ENCODE measurements around the gene FGF12. TPM values are rescaled to one million over a fixed set of nuclear protein-coding genes. Genes with fewer than 3 reads are reported as not detected.

Gene FGF12
- total and polyA plus RNA-seq, 2 experiments from 2014 or later: 6.0 to 14.3 TPM

- Mint-ChIP-seq H3K4me1 (no peaks in the 10 kb centered on the region), H3K27ac (no peak overlapping the region), H3K36me3 (ENCODE audit: low read depth) (no peaks in the 10 kb centered on the region; the same call in 2 of the 3 replicates), H3K9me3 (no peaks in the 10 kb centered on the region; the same call in 1 of the 3 replicates), H3K27me3 (ENCODE audit: insufficient read depth, low read depth, poor library complexity) (peaks cover 2% of the 10 kb centered on the region), H3K4me3 (no peak overlapping the region)
- H3K27ac ChIP-seq (ENCODE audit: low read depth): no peak overlapping the region
- no peak for TF ChIP-seq CREB1 (CRISPR knock-in tag; IDR thresholded peaks at IDR 0.05; ENCODE audit: low read depth)
- TF ChIP-seq EZH2phosphoT487 (IDR thresholded peaks at IDR 0.05; ENCODE audit: unreplicated experiment): no peak
- TF ChIP-seq, protein P1, sequence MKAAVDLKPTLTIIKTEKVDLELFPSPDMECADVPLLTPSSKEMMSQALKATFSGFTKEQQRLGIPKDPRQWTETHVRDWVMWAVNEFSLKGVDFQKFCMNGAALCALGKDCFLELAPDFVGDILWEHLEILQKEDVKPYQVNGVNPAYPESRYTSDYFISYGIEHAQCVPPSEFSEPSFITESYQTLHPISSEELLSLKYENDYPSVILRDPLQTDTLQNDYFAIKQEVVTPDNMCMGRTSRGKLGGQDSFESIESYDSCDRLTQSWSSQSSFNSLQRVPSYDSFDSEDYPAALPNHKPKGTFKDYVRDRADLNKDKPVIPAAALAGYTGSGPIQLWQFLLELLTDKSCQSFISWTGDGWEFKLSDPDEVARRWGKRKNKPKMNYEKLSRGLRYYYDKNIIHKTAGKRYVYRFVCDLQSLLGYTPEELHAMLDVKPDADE (IDR thresholded peaks at IDR 0.05): no peak
- TF ChIP-seq, protein P2, sequence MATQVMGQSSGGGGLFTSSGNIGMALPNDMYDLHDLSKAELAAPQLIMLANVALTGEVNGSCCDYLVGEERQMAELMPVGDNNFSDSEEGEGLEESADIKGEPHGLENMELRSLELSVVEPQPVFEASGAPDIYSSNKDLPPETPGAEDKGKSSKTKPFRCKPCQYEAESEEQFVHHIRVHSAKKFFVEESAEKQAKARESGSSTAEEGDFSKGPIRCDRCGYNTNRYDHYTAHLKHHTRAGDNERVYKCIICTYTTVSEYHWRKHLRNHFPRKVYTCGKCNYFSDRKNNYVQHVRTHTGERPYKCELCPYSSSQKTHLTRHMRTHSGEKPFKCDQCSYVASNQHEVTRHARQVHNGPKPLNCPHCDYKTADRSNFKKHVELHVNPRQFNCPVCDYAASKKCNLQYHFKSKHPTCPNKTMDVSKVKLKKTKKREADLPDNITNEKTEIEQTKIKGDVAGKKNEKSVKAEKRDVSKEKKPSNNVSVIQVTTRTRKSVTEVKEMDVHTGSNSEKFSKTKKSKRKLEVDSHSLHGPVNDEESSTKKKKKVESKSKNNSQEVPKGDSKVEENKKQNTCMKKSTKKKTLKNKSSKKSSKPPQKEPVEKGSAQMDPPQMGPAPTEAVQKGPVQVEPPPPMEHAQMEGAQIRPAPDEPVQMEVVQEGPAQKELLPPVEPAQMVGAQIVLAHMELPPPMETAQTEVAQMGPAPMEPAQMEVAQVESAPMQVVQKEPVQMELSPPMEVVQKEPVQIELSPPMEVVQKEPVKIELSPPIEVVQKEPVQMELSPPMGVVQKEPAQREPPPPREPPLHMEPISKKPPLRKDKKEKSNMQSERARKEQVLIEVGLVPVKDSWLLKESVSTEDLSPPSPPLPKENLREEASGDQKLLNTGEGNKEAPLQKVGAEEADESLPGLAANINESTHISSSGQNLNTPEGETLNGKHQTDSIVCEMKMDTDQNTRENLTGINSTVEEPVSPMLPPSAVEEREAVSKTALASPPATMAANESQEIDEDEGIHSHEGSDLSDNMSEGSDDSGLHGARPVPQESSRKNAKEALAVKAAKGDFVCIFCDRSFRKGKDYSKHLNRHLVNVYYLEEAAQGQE (IDR thresholded peaks at IDR 0.05; ENCODE audit: unreplicated experiment): no peak
- no peak for TF ChIP-seq POLR2AphosphoS5 (IDR thresholded peaks at IDR 0.05; ENCODE audit: low read depth)
- ATAC-seq (no peak), DNase-seq (ENCODE audit: low spot score) (no peak)
- no peak overlapping the region for H3K4me3 ChIP-seq
- no peak overlapping the region for H3K4me2 ChIP-seq
- no peaks in the 10 kb centered on the region for H3K79me2 ChIP-seq (replicated peaks; ENCODE audit: insufficient read depth)
- H2AFZ ChIP-seq: no peak overlapping the region
- no peaks in the 10 kb centered on the region for H3K9me2 ChIP-seq (ENCODE audit: insufficient read depth)
- H3F3A ChIP-seq (replicated peaks; ENCODE audit: low read depth): no peaks in the 10 kb centered on the region
- H3K36me3 ChIP-seq (ENCODE audit: insufficient read depth): no peaks in the 10 kb centered on the region
- no peaks in the 10 kb centered on the region for H3K27me3 ChIP-seq (ENCODE audit: insufficient read depth)
- no peaks in the 10 kb centered on the region for H3K4me1 ChIP-seq (ENCODE audit: insufficient read depth)
- no peaks in the 10 kb centered on the region for H4K20me1 ChIP-seq (replicated peaks; ENCODE audit: insufficient read depth)
These were observed 148.6 kb downstream of the FGF12 start for GRCh38 chr3:192578729-192579128.

GRCh38 chr3:192577811-192578210, 149.5 kb downstream of the FGF12 start:
- Mint-ChIP-seq H3K36me3 (ENCODE audit: low read depth) (no peaks in the 10 kb centered on the region; the same call in 2 of the 3 replicates), H3K4me1 (no peaks in the 10 kb centered on the region), H3K9me3 (no peaks in the 10 kb centered on the region; the same call in 1 of the 3 replicates), H3K27ac (no peak overlapping the region), H3K27me3 (ENCODE audit: insufficient read depth, low read depth, poor library complexity) (peaks cover 2% of the 10 kb centered on the region), H3K4me3 (no peak overlapping the region)
- Histone ChIP-seq H3K4me3 (no peak overlapping the region), H3K27me3 (ENCODE audit: insufficient read depth) (no peaks in the 10 kb centered on the region), H3K79me2 (replicated peaks; ENCODE audit: insufficient read depth) (no peaks in the 10 kb centered on the region), H2AFZ (no peak overlapping the region), H3K4me2 (no peak overlapping the region), H3K4me1 (ENCODE audit: insufficient read depth) (no peaks in the 10 kb centered on the region), H3K9me2 (ENCODE audit: insufficient read depth) (no peaks in the 10 kb centered on the region), H3K27ac (ENCODE audit: low read depth) (no peak overlapping the region), H4K20me1 (replicated peaks; ENCODE audit: insufficient read depth) (no peaks in the 10 kb centered on the region), H3K36me3 (ENCODE audit: insufficient read depth) (no peaks in the 10 kb centered on the region), H3F3A (replicated peaks; ENCODE audit: low read depth) (no peaks in the 10 kb centered on the region)
- DNase-seq (ENCODE audit: low spot score) (no peak), ATAC-seq (no peak)
- TF ChIP-seq ZNF331 (CRISPR knock-in tag; IDR thresholded peaks at IDR 0.05; ENCODE audit: low read depth) (no peak), ZNF114 (CRISPR knock-in tag; IDR thresholded peaks at IDR 0.05) (no peak), EZH2 (IDR thresholded peaks at IDR 0.05; ENCODE audit: low read depth, unreplicated experiment) (no peak), POLR2AphosphoS5 (IDR thresholded peaks at IDR 0.05; ENCODE audit: low read depth) (no peak), CREB1 (CRISPR knock-in tag; IDR thresholded peaks at IDR 0.05; ENCODE audit: low read depth) (no peak), STAT1 (IDR thresholded peaks at IDR 0.05; ENCODE audit: unreplicated experiment) (no peak), JUNB (IDR thresholded peaks at IDR 0.05; ENCODE audit: unreplicated experiment) (no peak), EZH2phosphoT487 (IDR thresholded peaks at IDR 0.05; ENCODE audit: unreplicated experiment) (no peak), NANOG (IDR thresholded peaks at IDR 0.05; ENCODE audit: borderline replicate concordance) (no peak), CTCF (conservative IDR thresholded peaks at IDR 0.05; ENCODE audit: low read depth in 2 of 2) (no peak)
- TF ChIP-seq, protein P1 (IDR thresholded peaks at IDR 0.05): no peak
- TF ChIP-seq, protein P2 (IDR thresholded peaks at IDR 0.05; ENCODE audit: unreplicated experiment): no peak
